HG03139 (cell line): ENCODE results near the gene INPP5A.
"Not testable (repeated sequence)": the region's sequence is repeated elsewhere in the genome, so short reads cannot be mapped to it uniquely, and the experiment has no call there.

Experiments used
- ATAC-seq: cut with Tn5 transposase; IDR thresholded peaks from one replicate; pipeline ENCODE4 v1.9.1; 2021; ENCODE audit not compliant: unreplicated experiment

Gene INPP5A

DNA sequence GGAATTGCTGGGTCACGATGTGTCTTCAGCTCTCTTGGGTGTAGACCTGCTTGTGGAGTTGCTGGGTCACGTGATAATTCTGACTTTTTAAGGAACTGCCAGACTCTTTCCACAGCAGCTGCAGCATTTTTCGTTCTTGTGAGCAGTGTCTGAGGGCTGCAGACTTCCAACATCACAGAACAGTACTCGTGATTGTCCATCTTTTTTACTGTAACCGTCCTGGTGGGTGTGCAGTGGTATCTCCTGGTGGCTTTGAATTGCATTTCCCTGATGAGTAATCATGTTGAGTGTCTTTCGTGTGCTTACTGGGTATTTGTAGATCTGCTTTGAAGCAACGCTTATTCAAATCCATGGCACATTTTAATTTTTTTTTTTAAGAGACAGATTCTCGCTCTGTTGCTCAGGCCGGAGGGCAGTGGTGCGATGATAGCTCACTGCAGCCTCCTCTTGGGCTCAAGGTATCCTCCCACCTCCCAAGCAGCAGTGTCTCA is 22.7 kb downstream of the INPP5A start:
- no peak for ATAC-seq

- ATAC-seq = no peak
Measured at GRCh38 chr10:132562177-132562915, 24.8 kb downstream of the INPP5A start.

DNA sequence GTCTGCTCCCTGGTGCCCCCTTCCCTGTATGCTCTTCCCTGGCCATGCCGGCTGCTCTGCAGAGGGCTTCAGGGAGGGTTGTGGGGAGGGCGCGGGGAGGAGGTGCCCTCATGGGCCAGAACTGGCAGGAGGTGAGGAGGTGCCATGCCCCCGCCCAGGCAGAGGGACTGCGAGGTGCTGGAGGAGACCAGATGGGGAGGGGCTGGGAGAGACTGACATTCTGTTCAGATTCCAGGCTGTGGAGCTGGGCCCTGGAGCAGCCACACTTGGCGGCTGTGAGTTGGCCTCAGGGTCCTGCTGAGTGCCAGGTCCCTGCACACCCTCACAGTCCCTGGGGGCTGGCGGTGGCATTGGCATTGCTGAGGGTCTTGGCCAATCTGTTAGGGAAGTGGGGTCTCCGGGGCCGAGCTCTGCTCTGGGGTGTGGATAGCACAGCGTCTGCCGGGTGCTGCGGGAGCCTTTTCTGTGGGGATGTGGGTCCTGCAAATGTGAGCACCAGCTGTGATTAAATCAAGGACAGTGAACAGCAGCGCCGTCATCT is 25.4 kb downstream of the INPP5A start:
- ATAC-seq = no peak

GRCh38 chr10:132563485-132564248 is 26.1 kb downstream of the INPP5A start:
- ATAC-seq = peak; percentile 79

- ATAC-seq = no peak
Measured at GRCh38 chr10:132564249-132564605, 26.6 kb downstream of the INPP5A start.

GRCh38 chr10:132564690-132565089 is 27.1 kb downstream of the INPP5A start:
- ATAC-seq = no peak

DNA sequence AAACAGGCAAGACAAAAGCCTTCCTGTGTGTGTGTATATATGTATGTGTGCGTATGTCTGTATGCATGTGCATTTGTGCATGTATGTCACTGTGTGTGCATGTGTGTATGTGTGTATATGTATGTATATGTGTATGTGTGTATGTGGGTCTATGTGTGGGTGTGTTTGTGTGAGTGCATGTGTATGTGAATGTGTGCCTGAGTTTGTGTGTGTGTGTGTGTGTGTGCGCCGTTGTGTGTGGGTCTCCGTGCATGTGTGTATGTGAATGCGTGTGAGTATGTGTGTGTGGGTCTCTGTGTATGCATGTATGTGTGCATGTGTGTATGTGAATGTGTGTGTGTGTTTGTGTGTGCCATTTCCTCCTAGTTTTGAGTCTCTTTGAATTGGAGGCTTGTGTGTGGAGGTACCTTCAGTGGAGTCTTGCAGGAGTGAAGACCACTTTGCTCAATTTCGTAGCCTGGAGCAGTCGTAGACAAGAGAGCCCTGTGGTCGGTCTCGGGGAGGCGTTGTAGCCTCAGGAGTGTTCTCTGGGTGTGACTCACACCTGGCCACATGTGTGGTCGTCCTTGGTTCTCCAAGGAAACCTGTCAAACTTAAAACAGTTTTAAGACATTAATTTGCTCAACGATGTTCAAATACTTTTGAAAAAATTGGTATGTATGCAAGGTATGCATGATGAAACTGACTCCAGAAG is 28.1 kb downstream of the INPP5A start:
- ATAC-seq = no peak

DNA sequence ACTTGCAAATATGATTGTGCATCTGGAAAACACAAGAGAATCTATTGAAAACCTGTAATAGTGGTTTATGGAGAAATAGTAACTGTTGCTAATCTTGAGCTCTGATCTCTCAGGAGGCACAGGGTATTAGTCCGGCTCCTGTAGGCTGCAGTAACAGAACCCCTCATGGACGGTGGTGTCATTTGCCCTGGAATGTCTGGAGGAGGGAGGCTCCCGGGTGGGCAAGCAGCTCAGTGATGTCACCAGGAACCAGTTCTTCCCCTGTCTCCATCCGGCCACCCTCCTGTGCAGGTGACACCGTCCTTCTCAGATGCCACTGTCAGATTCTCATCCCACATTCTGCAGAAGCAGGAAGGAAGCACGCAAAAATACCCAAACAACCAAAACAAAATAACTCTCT is 29.3 kb downstream of the INPP5A start:
- no peak for ATAC-seq

DNA sequence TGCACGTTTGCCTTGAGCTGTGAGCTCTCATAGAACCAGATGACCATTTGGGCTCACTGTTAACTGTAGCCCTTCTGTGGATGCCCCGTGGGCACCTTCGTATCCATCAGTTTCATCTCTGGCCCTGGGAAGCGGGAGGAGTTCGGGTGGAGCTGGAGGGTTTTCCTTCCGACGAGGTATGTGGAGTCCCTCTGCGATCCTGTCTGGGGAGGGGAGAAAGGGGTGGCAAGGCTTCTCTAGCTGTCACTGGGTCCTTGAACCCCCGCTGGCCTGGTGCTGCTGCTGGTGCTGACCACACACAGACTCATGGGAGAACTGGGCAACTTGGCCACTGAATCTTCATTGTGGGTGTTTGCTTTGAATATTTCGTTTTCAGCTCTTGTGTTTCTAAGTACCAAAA is 32.7 kb downstream of the INPP5A start:
- ATAC-seq = no peak

- ATAC-seq = peak; percentile 32
Measured at GRCh38 chr10:132570771-132571649, 33.4 kb downstream of the INPP5A start.

GRCh38 chr10:132571650-132572544 is 34.3 kb downstream of the INPP5A start:
- peak; percentile 62 for ATAC-seq

GRCh38 chr10:132572545-132572937 is 35.0 kb downstream of the INPP5A start:
- ATAC-seq = no peak

GRCh38 chr10:132572946-132573345 is 35.4 kb downstream of the INPP5A start:
- ATAC-seq = not testable (repeated sequence)

GRCh38 chr10:132574288-132574687 is 36.7 kb downstream of the INPP5A start:
- ATAC-seq = no peak

- no peak for ATAC-seq
Measured at GRCh38 chr10:132574783-132575319, 37.3 kb downstream of the INPP5A start.

DNA sequence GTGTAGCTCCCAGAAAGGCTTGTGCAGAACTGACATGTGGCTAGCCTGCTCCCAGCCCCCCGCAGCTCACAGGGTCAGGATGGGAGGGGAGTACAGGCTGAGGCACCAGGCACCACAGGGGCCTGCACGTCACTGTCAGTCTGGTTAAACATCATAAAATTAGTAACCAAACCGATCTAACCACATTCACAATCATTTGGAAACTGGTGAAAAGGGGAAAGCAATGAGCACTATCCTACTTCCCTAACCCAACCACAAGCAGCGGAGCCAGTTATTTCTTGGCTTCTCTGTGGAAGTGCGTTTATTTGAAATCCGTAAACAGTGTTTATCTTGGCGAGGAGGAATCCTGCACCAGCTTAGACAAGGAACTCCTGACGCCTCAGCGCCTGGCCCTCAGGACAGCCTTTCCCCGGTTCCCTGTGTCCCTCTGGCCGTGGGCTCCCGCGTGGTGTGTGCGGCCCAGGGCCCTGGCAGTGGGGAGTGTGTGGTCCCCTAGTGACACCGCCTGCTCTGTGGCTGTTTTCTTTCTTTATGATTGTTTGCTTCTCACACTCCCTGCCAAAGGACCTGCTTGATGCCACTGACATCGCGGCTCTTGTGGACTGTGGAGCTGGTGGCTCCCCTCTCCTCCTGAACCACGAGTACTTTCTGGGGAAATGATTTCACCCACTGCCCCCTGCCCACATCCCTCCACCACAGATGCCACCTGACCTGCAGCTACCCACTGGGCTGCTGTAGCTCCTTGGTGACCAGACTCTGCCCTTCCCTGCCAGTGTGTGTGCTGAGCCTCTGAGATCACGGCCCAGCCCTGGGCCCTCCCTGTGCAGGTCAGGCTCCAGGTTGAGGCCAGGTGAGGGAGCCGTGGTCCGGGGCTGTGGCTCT is 38.0 kb downstream of the INPP5A start:
- ATAC-seq = peak; percentile 29

GRCh38 chr10:132576671-132577349 is 39.2 kb downstream of the INPP5A start:
- ATAC-seq = no peak
